ENCODE measurements around the gene PLAAT3. TPM values are rescaled to one million over a fixed set of nuclear protein-coding genes. Genes with fewer than 3 reads are reported as not detected.
A peak's percentile ranks its signal among the peaks of the same experiment; 100 is the strongest.
"Not testable (repeated sequence)": the region's sequence is repeated elsewhere in the genome, so short reads cannot be mapped to it uniquely, and the experiment has no call there.

The PLAAT3 gene
- total RNA-seq, 2 donors from 2014 or later: 111 TPM

GRCh38 chr11:63621071-63621470, 6.8 kb upstream of the PLAAT3 start:
- peak; percentile 28 for DNase-seq (ENCODE audit: low spot score)
- H3K4me1 ChIP-seq: no peaks in the 10 kb centered on the region
- no peak overlapping the region for H3K4me3 ChIP-seq
- no peaks in the 10 kb centered on the region for H3K9me3 ChIP-seq
- H3K36me3 ChIP-seq: no peaks in the 10 kb centered on the region
- TF ChIP-seq CTCF (IDR thresholded peaks at IDR 0.05): no peak
- no peaks in the 10 kb centered on the region for H3K27me3 ChIP-seq
- no peak overlapping the region for H3K27ac ChIP-seq

- DNase-seq (ENCODE audit: low spot score): peak; percentile 7
- no peak for TF ChIP-seq CTCF (IDR thresholded peaks at IDR 0.05)
- no peaks in the 10 kb centered on the region for H3K4me1 ChIP-seq
- no peaks in the 10 kb centered on the region for H3K9me3 ChIP-seq
- no peaks in the 10 kb centered on the region for H3K36me3 ChIP-seq
- H3K27ac ChIP-seq: no peak overlapping the region
- H3K4me3 ChIP-seq: no peak overlapping the region
- H3K27me3 ChIP-seq: no peaks in the 10 kb centered on the region
Measured at GRCh38 chr11:63619967-63620366, 5.7 kb upstream of the PLAAT3 start.

- H3K9me3 ChIP-seq; H3K27ac ChIP-seq; H3K36me3 ChIP-seq; H3K4me1 ChIP-seq; H3K4me3 ChIP-seq; DNase-seq (ENCODE audit: low spot score); H3K27me3 ChIP-seq: not testable (repeated sequence)
Measured at GRCh38 chr11:63617686-63618085, 3.5 kb upstream of the PLAAT3 start.

- Histone ChIP-seq H3K9me3 (no peaks in the 10 kb centered on the region), H3K4me3 (no peak overlapping the region), H3K27ac (no peak overlapping the region), H3K36me3 (no peaks in the 10 kb centered on the region), H3K27me3 (no peaks in the 10 kb centered on the region), H3K4me1 (peaks cover 0 to 10% of the 10 kb centered on the region in 2 donors)
- DNase-seq (ENCODE audit: low spot score): no peak
- no peak for TF ChIP-seq CTCF (IDR thresholded peaks at IDR 0.05)
Measured at GRCh38 chr11:63616953-63617352, 2.7 kb upstream of the PLAAT3 start.

GRCh38 chr11:63613517-63614135, 607 bp downstream of the PLAAT3 start:
- H3K4me3 ChIP-seq: peak overlapping the region; percentile 60 to 89
- DNase-seq (ENCODE audit: low spot score): peak; percentile 77
- no peaks in the 10 kb centered on the region for H3K9me3 ChIP-seq
- H3K27ac ChIP-seq: peak overlapping the region; percentile 89 to 95
- H3K36me3 ChIP-seq: no peaks in the 10 kb centered on the region
- no peak for TF ChIP-seq CTCF (IDR thresholded peaks at IDR 0.05)
- peaks cover 0 to 42% of the 10 kb centered on the region in 2 donors for H3K4me1 ChIP-seq
- no peaks in the 10 kb centered on the region for H3K27me3 ChIP-seq

GRCh38 chr11:63612181-63612580, 2.1 kb downstream of the PLAAT3 start:
- H3K27me3 ChIP-seq: no peaks in the 10 kb centered on the region
- no peak for TF ChIP-seq CTCF (IDR thresholded peaks at IDR 0.05)
- no peak overlapping the region for H3K4me3 ChIP-seq
- no peaks in the 10 kb centered on the region for H3K9me3 ChIP-seq
- H3K4me1 ChIP-seq: peaks cover 0 to 43% of the 10 kb centered on the region in 2 donors
- no peaks in the 10 kb centered on the region for H3K36me3 ChIP-seq
- peak overlapping the region; percentile 89 to 95 for H3K27ac ChIP-seq
- no peak for DNase-seq (ENCODE audit: low spot score)
